ENCODE results near the gene CERS6. TPM values are rescaled to one million over a fixed set of nuclear protein-coding genes. Genes with fewer than 3 reads are reported as not detected.

Gene CERS6
- total RNA-seq, 2 experiments from 2014 or later: 8.9 to 9.2 TPM

DNA sequence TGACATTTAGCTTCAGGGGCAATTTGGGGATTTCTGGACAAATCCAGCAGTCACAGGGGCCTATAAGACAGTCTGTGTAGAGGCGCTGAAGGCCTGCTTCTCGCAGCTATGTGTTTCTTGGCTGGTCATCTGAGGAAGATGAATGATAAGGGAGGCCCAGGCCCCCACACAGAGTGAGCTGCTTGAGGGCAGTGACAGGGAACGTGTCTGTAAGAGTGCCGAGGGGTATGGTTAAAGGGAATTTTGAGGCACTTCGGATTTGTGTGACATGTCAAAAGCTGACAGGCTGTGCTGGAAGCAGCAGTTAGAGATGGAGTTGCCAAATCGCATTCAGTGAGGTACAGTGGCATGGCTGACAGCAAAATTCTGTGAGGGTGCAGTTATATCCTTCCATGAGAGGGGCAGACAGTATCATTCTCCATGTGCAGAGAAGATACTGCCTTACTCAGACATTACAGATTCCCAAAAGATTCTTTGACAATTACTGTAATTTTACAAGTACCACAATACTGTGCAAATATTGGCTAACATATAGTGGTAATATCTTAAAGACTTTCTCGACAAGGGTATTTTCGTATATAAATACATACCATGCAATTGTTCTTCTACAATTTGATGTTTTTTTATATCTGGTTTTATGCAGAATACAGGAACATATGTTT lies 74.0 kb downstream of the CERS6 start:
- H3K9me3 Mint-ChIP-seq: peaks cover 4% of the 10 kb centered on the region
- POLR2A ChIA-PET: no interaction called here
- peaks cover 36% of the 10 kb centered on the region for H3K4me1 Mint-ChIP-seq (ENCODE audit: low read depth)

DNA sequence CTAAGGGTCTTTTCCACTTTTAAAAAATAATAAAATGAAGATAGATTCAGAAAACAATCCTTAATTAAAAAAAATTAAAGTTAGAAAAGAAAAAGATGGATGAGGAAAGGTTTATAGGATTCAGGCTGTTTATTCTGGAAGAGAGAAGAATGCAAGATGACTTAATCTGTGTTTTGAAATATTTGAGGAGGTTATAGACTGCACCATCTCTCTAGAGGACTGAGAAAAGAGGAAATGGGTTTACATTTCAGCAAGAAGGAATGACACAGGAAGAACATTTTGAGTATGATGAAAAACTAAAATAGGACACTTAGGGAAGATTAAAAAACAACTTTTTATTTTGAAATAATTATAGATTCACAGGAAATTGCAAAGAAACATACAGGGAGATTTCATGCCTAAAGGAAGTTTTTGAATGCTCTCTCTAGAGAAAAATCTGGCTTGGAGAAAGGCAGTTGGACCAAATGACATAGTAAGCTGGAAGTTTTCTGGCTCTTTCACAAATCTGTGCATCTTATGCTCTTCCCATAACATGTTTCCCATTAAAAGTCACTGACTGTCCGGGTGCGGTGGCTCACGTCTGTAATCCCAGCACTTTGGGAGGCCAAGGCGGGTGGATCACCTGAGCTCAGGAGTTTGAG lies 75.0 kb downstream of the CERS6 start:
- DNase-seq: no peak
- no peak overlapping the region for H3K4me3 Mint-ChIP-seq
- ChIA-PET CTCF (interaction anchor here (0.8 kb wide), 1 partner anchor 42 kb away, joined by 3 read pairs; no protein-coding TSS in a partner anchor), POLR2A (no interaction called here)
- intact Hi-C loops (cut with micrococcal nuclease): no loop called here
- H3K27me3 Mint-ChIP-seq: no peaks in the 10 kb centered on the region
- no peak overlapping the region for H3K27ac Mint-ChIP-seq
- H3K9me3 Mint-ChIP-seq: peaks cover 4% of the 10 kb centered on the region
- peaks cover 36% of the 10 kb centered on the region for H3K4me1 Mint-ChIP-seq (ENCODE audit: low read depth)
- no peaks in the 10 kb centered on the region for H3K36me3 Mint-ChIP-seq

More for the DNA sequence above, 74.0 kb downstream of the CERS6 start:
- CTCF ChIA-PET: interaction anchor here (0.8 kb wide), 1 partner anchor 41 kb away, joined by 3 read pairs; no protein-coding TSS in a partner anchor
- no peak overlapping the region for H3K27ac Mint-ChIP-seq
- no peak for DNase-seq
- no peaks in the 10 kb centered on the region for H3K36me3 Mint-ChIP-seq
- H3K27me3 Mint-ChIP-seq: no peaks in the 10 kb centered on the region
- intact Hi-C loops (cut with micrococcal nuclease): no loop called here
- no peak overlapping the region for H3K4me3 Mint-ChIP-seq

GRCh38 chr2:168534926-168535325 lies 78.9 kb downstream of the CERS6 start:
- Mint-ChIP-seq H3K4me3 (no peak overlapping the region), H3K27ac (no peak overlapping the region), H3K27me3 (no peaks in the 10 kb centered on the region), H3K9me3 (peaks cover 7% of the 10 kb centered on the region), H3K36me3 (peaks cover 6% of the 10 kb centered on the region), H3K4me1 (ENCODE audit: low read depth) (peaks cover 46% of the 10 kb centered on the region)
- DNase-seq: no peak
- CTCF ChIA-PET: no interaction called here
- POLR2A ChIA-PET: no interaction called here
- intact Hi-C loops (cut with micrococcal nuclease): no loop called here

DNA sequence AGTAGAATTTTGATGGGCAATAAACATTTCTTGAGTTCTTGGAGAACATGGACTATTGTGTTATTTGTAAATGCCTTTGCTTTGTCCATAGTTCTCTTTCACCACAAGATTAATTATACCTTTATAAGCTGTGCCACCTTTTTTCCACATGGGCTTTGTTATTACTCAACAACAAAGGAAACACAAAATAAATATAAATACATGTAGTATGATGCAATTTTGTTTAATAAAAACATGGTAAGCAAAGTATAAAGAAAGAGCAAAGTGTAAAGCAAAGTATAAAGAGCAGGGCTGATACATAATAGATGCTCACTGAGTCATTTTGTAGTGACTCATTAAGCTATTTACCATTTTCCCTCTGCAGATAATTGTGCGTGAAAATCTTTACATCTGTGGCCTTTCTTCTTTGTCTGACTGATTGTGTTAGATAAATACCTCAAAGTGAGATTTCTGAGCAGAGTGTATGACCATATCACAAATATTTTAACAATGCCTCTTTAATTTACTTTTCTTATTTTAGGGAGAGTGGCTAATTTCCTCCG lies 80.9 kb downstream of the CERS6 start:
- no peak overlapping the region for H3K4me3 Mint-ChIP-seq
- H3K36me3 Mint-ChIP-seq: peaks cover 24% of the 10 kb centered on the region
- no peak overlapping the region for H3K27ac Mint-ChIP-seq
- H3K9me3 Mint-ChIP-seq: peaks cover 22% of the 10 kb centered on the region
- CTCF ChIA-PET: no interaction called here
- no peak for DNase-seq
- no peaks in the 10 kb centered on the region for H3K27me3 Mint-ChIP-seq
- POLR2A ChIA-PET: no interaction called here
- peaks cover 39% of the 10 kb centered on the region for H3K4me1 Mint-ChIP-seq (ENCODE audit: low read depth)
- intact Hi-C loops (cut with micrococcal nuclease): no loop called here

- no peak for DNase-seq
- intact Hi-C loops (cut with micrococcal nuclease): no loop called here
- ChIA-PET CTCF (interaction anchor here (0.5 kb wide), 1 partner anchor 381 kb away, joined by 3 read pairs; no protein-coding TSS in a partner anchor), POLR2A (no interaction called here)
- no peak overlapping the region for H3K27ac Mint-ChIP-seq
- peaks cover 43% of the 10 kb centered on the region for H3K4me1 Mint-ChIP-seq (ENCODE audit: low read depth)
- peaks cover 22% of the 10 kb centered on the region for H3K9me3 Mint-ChIP-seq
- H3K4me3 Mint-ChIP-seq: no peak overlapping the region
- peaks cover 24% of the 10 kb centered on the region for H3K36me3 Mint-ChIP-seq
- H3K27me3 Mint-ChIP-seq: no peaks in the 10 kb centered on the region
These were observed 82.1 kb downstream of the CERS6 start for GRCh38 chr2:168538133-168538532.

GRCh38 chr2:168538534-168538933 lies 82.5 kb downstream of the CERS6 start:
- Mint-ChIP-seq H3K4me1 (ENCODE audit: low read depth) (peaks cover 42% of the 10 kb centered on the region), H3K27ac (no peak overlapping the region), H3K9me3 (peaks cover 22% of the 10 kb centered on the region), H3K4me3 (no peak overlapping the region), H3K36me3 (peaks cover 24% of the 10 kb centered on the region), H3K27me3 (no peaks in the 10 kb centered on the region)
- CTCF ChIA-PET: no interaction called here
- POLR2A ChIA-PET: no interaction called here
- DNase-seq: no peak
- intact Hi-C loops (cut with micrococcal nuclease): no loop called here

- no peak for DNase-seq
- H3K36me3 Mint-ChIP-seq: peaks cover 24% of the 10 kb centered on the region
- H3K27ac Mint-ChIP-seq: no peak overlapping the region
- CTCF ChIA-PET: no interaction called here
- POLR2A ChIA-PET: no interaction called here
- no peak overlapping the region for H3K4me3 Mint-ChIP-seq
- H3K27me3 Mint-ChIP-seq: no peaks in the 10 kb centered on the region
- peaks cover 22% of the 10 kb centered on the region for H3K9me3 Mint-ChIP-seq
- H3K4me1 Mint-ChIP-seq (ENCODE audit: low read depth): peaks cover 37% of the 10 kb centered on the region
- intact Hi-C loops (cut with micrococcal nuclease): no loop called here
These were observed 83.9 kb downstream of the CERS6 start for GRCh38 chr2:168539945-168540344.

DNA sequence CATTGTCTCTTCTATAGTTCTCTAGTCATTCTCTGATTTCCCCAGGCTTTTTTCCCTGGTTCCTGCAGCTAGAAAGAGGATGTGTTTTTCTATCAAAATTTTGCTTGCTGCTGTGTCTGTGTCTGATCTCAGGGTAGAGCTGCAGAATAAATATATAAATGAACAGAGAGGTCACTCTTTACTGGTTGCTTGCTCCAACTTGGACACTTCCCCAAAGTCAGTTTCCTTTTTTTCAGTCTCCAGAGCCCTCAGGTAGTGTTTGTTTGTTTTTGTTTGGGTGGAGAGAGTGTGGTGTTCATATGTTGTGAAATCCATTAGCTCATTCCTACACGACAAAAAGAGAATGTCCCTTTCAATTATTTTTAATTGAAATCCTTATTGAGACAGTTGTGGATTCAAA lies 85.8 kb downstream of the CERS6 start:
- intact Hi-C loops (cut with micrococcal nuclease): no loop called here
- Mint-ChIP-seq H3K36me3 (peaks cover 24% of the 10 kb centered on the region), H3K4me1 (ENCODE audit: low read depth) (peaks cover 37% of the 10 kb centered on the region), H3K27ac (no peak overlapping the region), H3K9me3 (peaks cover 22% of the 10 kb centered on the region), H3K27me3 (no peaks in the 10 kb centered on the region), H3K4me3 (no peak overlapping the region)
- no peak for DNase-seq
- ChIA-PET POLR2A (no interaction called here), CTCF (no interaction called here)

GRCh38 chr2:168543037-168543436 lies 87.0 kb downstream of the CERS6 start:
- Mint-ChIP-seq H3K4me1 (ENCODE audit: low read depth) (peaks cover 28% of the 10 kb centered on the region), H3K4me3 (no peak overlapping the region), H3K27me3 (no peaks in the 10 kb centered on the region), H3K9me3 (peaks cover 22% of the 10 kb centered on the region), H3K36me3 (peaks cover 27% of the 10 kb centered on the region), H3K27ac (no peak overlapping the region)
- intact Hi-C loops (cut with micrococcal nuclease): no loop called here
- no peak for DNase-seq
- CTCF ChIA-PET: no interaction called here
- POLR2A ChIA-PET: no interaction called here

- H3K27ac Mint-ChIP-seq: no peak overlapping the region
These were observed 87.9 kb downstream of the CERS6 start for GRCh38 chr2:168543935-168544334.

GRCh38 chr2:168545439-168546082 lies 89.5 kb downstream of the CERS6 start:
- CTCF ChIA-PET: no interaction called here
- Mint-ChIP-seq H3K4me3 (no peak overlapping the region), H3K36me3 (peaks cover 19% of the 10 kb centered on the region), H3K27me3 (no peaks in the 10 kb centered on the region), H3K27ac (no peak overlapping the region), H3K9me3 (peaks cover 10% of the 10 kb centered on the region), H3K4me1 (ENCODE audit: low read depth) (peaks cover 17% of the 10 kb centered on the region)
- no peak for DNase-seq
- POLR2A ChIA-PET: no interaction called here
- intact Hi-C loops (cut with micrococcal nuclease): no loop called here

More at GRCh38 chr2:168543935-168544334, 87.9 kb downstream of the CERS6 start:
- no peak overlapping the region for H3K4me3 Mint-ChIP-seq
- DNase-seq: no peak
- ChIA-PET POLR2A (no interaction called here), CTCF (no interaction called here)
- intact Hi-C loops (cut with micrococcal nuclease): no loop called here
- no peaks in the 10 kb centered on the region for H3K27me3 Mint-ChIP-seq
- H3K4me1 Mint-ChIP-seq (ENCODE audit: low read depth): peaks cover 22% of the 10 kb centered on the region
- H3K9me3 Mint-ChIP-seq: peaks cover 22% of the 10 kb centered on the region
- peaks cover 27% of the 10 kb centered on the region for H3K36me3 Mint-ChIP-seq

- Mint-ChIP-seq H3K4me1 (ENCODE audit: low read depth) (peaks cover 4% of the 10 kb centered on the region), H3K27ac (no peak overlapping the region), H3K36me3 (peaks cover 8% of the 10 kb centered on the region), H3K27me3 (no peaks in the 10 kb centered on the region), H3K4me3 (no peak overlapping the region), H3K9me3 (no peaks in the 10 kb centered on the region)
- intact Hi-C loops (cut with micrococcal nuclease): no loop called here
- DNase-seq: no peak
- ChIA-PET CTCF (no interaction called here), POLR2A (no interaction called here)
These were observed 94.6 kb downstream of the CERS6 start for GRCh38 chr2:168550670-168551069.
